Activated naive CD8-positive, alpha-beta T cell (primary cell): ENCODE measurements around the gene MTMR1.

Experiments used
- H3K27ac Mint-ChIP-seq: one replicate; pipeline ENCODE4 v1.8.0; 2021; ENCODE audit warnings: mixed read lengths
- H3K27me3 Mint-ChIP-seq: one replicate; pipeline ENCODE4 v1.8.0; 2021; ENCODE audit warnings: mixed read lengths
- H3K36me3 Mint-ChIP-seq: one replicate; pipeline ENCODE4 v1.8.0; 2021; ENCODE audit warnings: mixed read lengths
- H3K4me1 Mint-ChIP-seq: one replicate; pipeline ENCODE4 v1.8.0; 2021; ENCODE audit warnings: low read depth, mixed read lengths
- H3K4me3 Mint-ChIP-seq: one replicate; pipeline ENCODE4 v1.8.0; 2021; ENCODE audit warnings: mild to moderate bottlenecking, mixed read lengths
- H3K9me3 Mint-ChIP-seq: one replicate; pipeline ENCODE4 v1.8.0; 2021; ENCODE audit warnings: low read depth, mixed read lengths

MTMR1 gene

DNA sequence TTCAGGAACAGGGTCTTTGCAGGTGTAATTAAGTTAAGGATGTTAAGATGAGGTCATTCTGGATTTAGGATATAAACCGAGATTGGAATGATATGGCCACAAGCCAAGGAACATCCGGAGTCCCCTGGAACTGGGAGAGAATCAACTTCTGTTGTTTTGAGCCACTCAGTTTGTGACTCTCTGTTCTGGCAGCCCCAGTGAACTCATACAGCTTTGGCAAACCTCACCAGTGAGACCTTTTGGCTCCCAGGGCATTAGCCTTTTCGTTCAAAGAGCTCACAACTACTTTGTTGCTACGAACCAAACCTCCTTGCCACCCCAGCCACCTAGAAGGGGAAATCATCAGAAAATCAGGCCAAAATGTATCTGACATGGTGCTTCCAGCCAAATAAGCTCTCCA is 80.4 kb downstream of the MTMR1 start:
- H3K36me3 Mint-ChIP-seq: no peaks in the 10 kb centered on the region
- no peak overlapping the region for H3K27ac Mint-ChIP-seq
- no peaks in the 10 kb centered on the region for H3K4me1 Mint-ChIP-seq
- no peaks in the 10 kb centered on the region for H3K27me3 Mint-ChIP-seq
- no peak overlapping the region for H3K4me3 Mint-ChIP-seq
- H3K9me3 Mint-ChIP-seq: no peaks in the 10 kb centered on the region

GRCh38 chrX:150774798-150775568 is 81.8 kb downstream of the MTMR1 start:
- Mint-ChIP-seq H3K27ac (no peak overlapping the region), H3K36me3 (no peaks in the 10 kb centered on the region), H3K4me1 (peaks cover 2% of the 10 kb centered on the region), H3K9me3 (no peaks in the 10 kb centered on the region), H3K27me3 (no peaks in the 10 kb centered on the region), H3K4me3 (no peak overlapping the region)

DNA sequence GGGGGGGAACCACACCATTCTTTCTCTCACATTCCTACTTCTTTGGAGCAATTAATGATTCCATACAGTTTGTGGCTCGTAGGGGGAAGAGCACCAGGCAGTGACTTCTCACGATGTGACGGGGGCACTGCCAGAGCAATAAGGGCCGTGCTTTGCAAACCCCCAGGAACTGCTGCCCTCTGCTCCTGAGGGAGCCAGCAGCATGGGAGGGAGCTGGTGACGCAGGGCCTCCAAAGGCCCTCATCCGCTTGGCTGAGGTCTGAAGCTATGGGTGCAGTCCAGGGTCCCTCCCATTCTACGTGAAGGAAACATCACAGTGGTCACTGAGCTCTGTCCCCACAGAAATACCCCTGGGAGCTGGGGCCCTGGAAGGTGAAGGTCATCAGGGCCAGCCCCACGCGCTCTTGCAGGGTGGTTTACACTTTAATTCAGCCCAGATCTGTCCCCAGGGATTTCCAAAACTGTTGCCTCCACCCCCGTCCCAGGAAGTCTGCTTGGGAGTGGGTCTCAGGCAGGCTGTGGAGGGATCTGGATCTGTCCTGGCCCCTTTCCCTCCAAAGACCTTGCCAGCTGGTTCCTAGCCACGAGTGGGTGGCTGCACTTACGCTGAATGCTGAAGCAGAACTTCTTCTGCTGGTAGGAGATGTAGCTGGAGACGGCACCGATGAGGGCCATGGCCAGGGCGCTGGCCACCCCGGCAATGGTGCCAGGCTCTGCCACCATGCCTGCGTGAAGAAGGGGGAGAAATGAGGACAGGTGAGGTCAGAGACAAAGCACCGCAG is 82.6 kb downstream of the MTMR1 start:
- Mint-ChIP-seq H3K4me3 (no peak overlapping the region), H3K9me3 (no peaks in the 10 kb centered on the region), H3K27ac (no peak overlapping the region), H3K4me1 (peaks cover 3% of the 10 kb centered on the region), H3K36me3 (no peaks in the 10 kb centered on the region), H3K27me3 (no peaks in the 10 kb centered on the region)

DNA sequence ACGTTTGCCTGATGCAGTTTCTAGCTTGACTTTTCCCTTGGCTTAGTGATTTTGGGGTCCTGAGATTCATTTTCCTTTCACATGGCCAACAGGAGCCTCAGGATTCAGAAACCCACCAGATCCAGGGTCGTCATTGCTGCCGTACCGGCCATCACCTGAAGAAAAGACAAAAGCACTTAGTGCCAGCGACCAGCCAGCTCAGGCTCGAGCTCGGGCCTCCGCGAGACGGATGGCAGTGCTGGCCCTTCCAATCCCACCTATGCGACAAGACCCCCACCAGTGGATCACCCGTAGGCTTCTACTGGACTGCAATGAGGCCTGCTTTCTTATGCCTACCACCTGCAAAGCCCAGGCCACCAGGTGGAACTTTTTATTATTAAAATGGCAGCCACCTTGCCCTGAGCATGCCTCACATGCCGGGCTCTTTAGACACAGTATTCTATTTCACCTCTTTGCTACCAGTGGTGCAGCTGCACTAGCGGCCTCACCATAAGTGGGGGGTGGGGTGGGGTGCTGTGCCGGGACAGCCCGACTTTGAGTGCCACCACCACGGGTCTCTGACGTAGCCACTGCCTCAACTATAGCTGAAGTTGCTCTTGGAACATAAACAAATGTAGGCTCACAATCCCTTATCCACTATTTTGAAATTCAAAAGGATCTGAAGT is 84.3 kb downstream of the MTMR1 start:
- Mint-ChIP-seq H3K9me3 (no peaks in the 10 kb centered on the region), H3K4me1 (peaks cover 3% of the 10 kb centered on the region), H3K27ac (no peak overlapping the region), H3K36me3 (no peaks in the 10 kb centered on the region), H3K4me3 (no peak overlapping the region), H3K27me3 (no peaks in the 10 kb centered on the region)

GRCh38 chrX:150779385-150779784 is 86.2 kb downstream of the MTMR1 start:
- H3K27me3 Mint-ChIP-seq: no peaks in the 10 kb centered on the region
- H3K36me3 Mint-ChIP-seq: no peaks in the 10 kb centered on the region
- no peaks in the 10 kb centered on the region for H3K9me3 Mint-ChIP-seq
- H3K4me3 Mint-ChIP-seq: no peak overlapping the region
- H3K4me1 Mint-ChIP-seq: peaks cover 3% of the 10 kb centered on the region
- no peak overlapping the region for H3K27ac Mint-ChIP-seq

- H3K9me3 Mint-ChIP-seq: no peaks in the 10 kb centered on the region
- no peaks in the 10 kb centered on the region for H3K27me3 Mint-ChIP-seq
- H3K27ac Mint-ChIP-seq: no peak overlapping the region
- no peaks in the 10 kb centered on the region for H3K36me3 Mint-ChIP-seq
- no peak overlapping the region for H3K4me3 Mint-ChIP-seq
- H3K4me1 Mint-ChIP-seq: peaks cover 3% of the 10 kb centered on the region
Measured at GRCh38 chrX:150781677-150782076, 88.5 kb downstream of the MTMR1 start.

- H3K27ac Mint-ChIP-seq: no peak overlapping the region
- no peaks in the 10 kb centered on the region for H3K9me3 Mint-ChIP-seq
- no peaks in the 10 kb centered on the region for H3K4me1 Mint-ChIP-seq
- no peaks in the 10 kb centered on the region for H3K27me3 Mint-ChIP-seq
- H3K4me3 Mint-ChIP-seq: no peak overlapping the region
- peaks cover 21% of the 10 kb centered on the region for H3K36me3 Mint-ChIP-seq
Measured at GRCh38 chrX:150790021-150790420, 96.8 kb downstream of the MTMR1 start.

- peaks cover 19% of the 10 kb centered on the region for H3K36me3 Mint-ChIP-seq
- H3K27ac Mint-ChIP-seq: no peak overlapping the region
- H3K9me3 Mint-ChIP-seq: no peaks in the 10 kb centered on the region
- H3K4me1 Mint-ChIP-seq: no peaks in the 10 kb centered on the region
- no peaks in the 10 kb centered on the region for H3K27me3 Mint-ChIP-seq
- no peak overlapping the region for H3K4me3 Mint-ChIP-seq
Measured at GRCh38 chrX:150792949-150793527, 99.8 kb downstream of the MTMR1 start.

GRCh38 chrX:150805736-150806135 is 112.5 kb downstream of the MTMR1 start:
- Mint-ChIP-seq H3K27me3 (no peaks in the 10 kb centered on the region), H3K36me3 (peaks cover 19% of the 10 kb centered on the region), H3K4me1 (no peaks in the 10 kb centered on the region), H3K9me3 (no peaks in the 10 kb centered on the region), H3K4me3 (no peak overlapping the region), H3K27ac (no peak overlapping the region)

DNA sequence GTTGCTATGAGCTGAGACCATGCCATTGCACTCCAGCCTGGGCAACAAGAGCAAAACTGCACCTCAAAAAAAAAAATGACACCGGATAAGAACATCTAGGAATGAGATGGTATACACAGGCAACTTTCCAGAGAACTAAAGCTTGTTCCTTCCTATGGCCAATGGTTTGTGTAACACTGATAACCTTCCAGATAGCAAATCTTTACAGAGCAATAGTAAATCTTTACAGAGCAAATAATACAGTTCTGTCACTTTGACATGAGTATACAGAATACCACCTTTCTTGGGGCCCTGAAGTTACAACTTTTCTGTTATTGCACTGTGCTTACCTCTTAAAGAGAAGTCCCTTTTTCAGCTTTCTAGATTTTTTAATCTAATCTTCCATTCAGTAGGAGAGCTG is 113.6 kb downstream of the MTMR1 start:
- no peak overlapping the region for H3K27ac Mint-ChIP-seq
- no peaks in the 10 kb centered on the region for H3K27me3 Mint-ChIP-seq
- peaks cover 19% of the 10 kb centered on the region for H3K36me3 Mint-ChIP-seq
- no peak overlapping the region for H3K4me3 Mint-ChIP-seq
- H3K4me1 Mint-ChIP-seq: no peaks in the 10 kb centered on the region
- no peaks in the 10 kb centered on the region for H3K9me3 Mint-ChIP-seq

- H3K36me3 Mint-ChIP-seq: peaks cover 19% of the 10 kb centered on the region
- H3K4me3 Mint-ChIP-seq: no peak overlapping the region
- no peaks in the 10 kb centered on the region for H3K9me3 Mint-ChIP-seq
- no peaks in the 10 kb centered on the region for H3K27me3 Mint-ChIP-seq
- peaks cover 13% of the 10 kb centered on the region for H3K4me1 Mint-ChIP-seq
- H3K27ac Mint-ChIP-seq: peak overlapping the region; percentile 66
Measured at GRCh38 chrX:150813922-150814321, 120.7 kb downstream of the MTMR1 start.
